Ishikawa (cell line): ENCODE measurements around the gene ERC1.

Source experiments
- CEBPB ChIP-seq: IDR thresholded peaks from 2 replicates; pipeline ENCODE4 v1.6.1; 2012
- CREB1 ChIP-seq: IDR thresholded peaks from 2 replicates; pipeline ENCODE4 v1.6.1; 2012; ENCODE audit warnings: low read depth
- EGR1 ChIP-seq: IDR thresholded peaks from 2 replicates; pipeline ENCODE4 v1.6.1; 2012
- EP300 ChIP-seq: IDR thresholded peaks from 2 replicates; pipeline ENCODE4 v1.6.1; 2012; ENCODE audit warnings: borderline replicate concordance
- FOXM1 ChIP-seq: IDR thresholded peaks from 2 replicates; pipeline ENCODE4 v1.6.1; 2012; ENCODE audit warnings: low read depth, borderline replicate concordance
- NFIC ChIP-seq: IDR thresholded peaks from 2 replicates; pipeline ENCODE4 v1.6.1; 2012
- RAD21 ChIP-seq: IDR thresholded peaks from 2 replicates; pipeline ENCODE4 v1.6.1; 2012; ENCODE audit warnings: low read depth
- TAF1 ChIP-seq: IDR thresholded peaks from 2 replicates; pipeline ENCODE4 v1.6.1; 2012; ENCODE audit warnings: low read depth, mild to moderate bottlenecking
- TCF12 ChIP-seq: IDR thresholded peaks from 2 replicates; pipeline ENCODE4 v1.6.1; 2012; ENCODE audit warnings: low read depth
- TEAD4 ChIP-seq: IDR thresholded peaks from 2 replicates; pipeline ENCODE4 v1.6.1; 2012
- USF1 ChIP-seq: IDR thresholded peaks from 2 replicates; pipeline ENCODE4 v1.6.1; 2012
- YY1 ChIP-seq: IDR thresholded peaks from 2 replicates; pipeline ENCODE4 v1.6.1; 2012; ENCODE audit warnings: low read depth
- ZBTB7A ChIP-seq: IDR thresholded peaks from 2 replicates; pipeline ENCODE4 v1.6.1; 2012; ENCODE audit warnings: low read depth
- TF ChIP-seq, protein P1 (sequence below): IDR thresholded peaks from 2 replicates; pipeline ENCODE4 v1.6.1; 2012; ENCODE audit warnings: low read depth, mild to moderate bottlenecking
- TF ChIP-seq, protein P2 (sequence below): IDR thresholded peaks from 2 replicates; pipeline ENCODE4 v1.6.1; 2012

Gene ERC1

GRCh38 chr12:1384910-1385309 is 393.9 kb downstream of the ERC1 start:
- no peak for TF ChIP-seq USF1
- peak; percentile 32; the same call in 1 of the 2 replicates for TF ChIP-seq CEBPB

- TF ChIP-seq EGR1 = no peak
- no peak for TF ChIP-seq FOXM1
These were observed 400.7 kb downstream of the ERC1 start for GRCh38 chr12:1391722-1392121.

GRCh38 chr12:1395421-1395955 is 404.5 kb downstream of the ERC1 start:
- TF ChIP-seq TEAD4 = no peak
- no peak for TF ChIP-seq USF1
- TF ChIP-seq RAD21 = no peak
- TF ChIP-seq TCF12 = no peak
- TF ChIP-seq ZBTB7A = no peak
- no peak for TF ChIP-seq NFIC
- no peak for TF ChIP-seq FOXM1
- no peak for TF ChIP-seq EGR1
- TF ChIP-seq, protein P1, sequence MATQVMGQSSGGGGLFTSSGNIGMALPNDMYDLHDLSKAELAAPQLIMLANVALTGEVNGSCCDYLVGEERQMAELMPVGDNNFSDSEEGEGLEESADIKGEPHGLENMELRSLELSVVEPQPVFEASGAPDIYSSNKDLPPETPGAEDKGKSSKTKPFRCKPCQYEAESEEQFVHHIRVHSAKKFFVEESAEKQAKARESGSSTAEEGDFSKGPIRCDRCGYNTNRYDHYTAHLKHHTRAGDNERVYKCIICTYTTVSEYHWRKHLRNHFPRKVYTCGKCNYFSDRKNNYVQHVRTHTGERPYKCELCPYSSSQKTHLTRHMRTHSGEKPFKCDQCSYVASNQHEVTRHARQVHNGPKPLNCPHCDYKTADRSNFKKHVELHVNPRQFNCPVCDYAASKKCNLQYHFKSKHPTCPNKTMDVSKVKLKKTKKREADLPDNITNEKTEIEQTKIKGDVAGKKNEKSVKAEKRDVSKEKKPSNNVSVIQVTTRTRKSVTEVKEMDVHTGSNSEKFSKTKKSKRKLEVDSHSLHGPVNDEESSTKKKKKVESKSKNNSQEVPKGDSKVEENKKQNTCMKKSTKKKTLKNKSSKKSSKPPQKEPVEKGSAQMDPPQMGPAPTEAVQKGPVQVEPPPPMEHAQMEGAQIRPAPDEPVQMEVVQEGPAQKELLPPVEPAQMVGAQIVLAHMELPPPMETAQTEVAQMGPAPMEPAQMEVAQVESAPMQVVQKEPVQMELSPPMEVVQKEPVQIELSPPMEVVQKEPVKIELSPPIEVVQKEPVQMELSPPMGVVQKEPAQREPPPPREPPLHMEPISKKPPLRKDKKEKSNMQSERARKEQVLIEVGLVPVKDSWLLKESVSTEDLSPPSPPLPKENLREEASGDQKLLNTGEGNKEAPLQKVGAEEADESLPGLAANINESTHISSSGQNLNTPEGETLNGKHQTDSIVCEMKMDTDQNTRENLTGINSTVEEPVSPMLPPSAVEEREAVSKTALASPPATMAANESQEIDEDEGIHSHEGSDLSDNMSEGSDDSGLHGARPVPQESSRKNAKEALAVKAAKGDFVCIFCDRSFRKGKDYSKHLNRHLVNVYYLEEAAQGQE = no peak
- TF ChIP-seq EP300 = no peak
- TF ChIP-seq TAF1 = no peak
- TF ChIP-seq CREB1 = no peak
- TF ChIP-seq YY1 = no peak
- TF ChIP-seq, protein P2, sequence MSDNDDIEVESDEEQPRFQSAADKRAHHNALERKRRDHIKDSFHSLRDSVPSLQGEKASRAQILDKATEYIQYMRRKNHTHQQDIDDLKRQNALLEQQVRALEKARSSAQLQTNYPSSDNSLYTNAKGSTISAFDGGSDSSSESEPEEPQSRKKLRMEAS = no peak
- no peak for TF ChIP-seq CEBPB

DNA sequence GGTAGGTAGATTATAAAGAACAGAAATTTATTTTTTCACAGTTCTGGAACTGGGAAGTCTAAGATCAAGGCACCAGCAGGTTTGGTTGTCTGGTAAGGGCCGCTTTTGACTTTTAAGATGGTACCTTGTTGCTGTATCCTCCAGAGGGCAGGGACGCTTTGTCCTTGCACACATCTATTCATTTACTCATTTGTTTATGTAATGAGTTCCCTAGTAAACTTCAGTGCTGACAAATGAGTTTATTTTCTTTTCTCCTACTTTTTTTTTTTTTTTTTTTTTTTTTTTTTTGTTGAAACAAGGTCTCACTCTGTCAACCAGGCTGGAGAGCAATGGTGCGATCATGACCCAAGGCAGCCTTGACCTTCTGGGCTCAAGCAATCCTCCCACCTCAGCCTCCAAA is 407.6 kb downstream of the ERC1 start:
- TF ChIP-seq ZBTB7A (no peak), RAD21 (0 out of 2 replicates have a peak, but pooled peaks have one; percentile 12)

- TF ChIP-seq NFIC (no peak), EP300 (no peak), TAF1 (no peak), TCF12 (no peak), FOXM1 (no peak), ZBTB7A (no peak), RAD21 (no peak), USF1 (no peak), YY1 (no peak)
- TF ChIP-seq, protein P1 = no peak
These were observed 410.9 kb downstream of the ERC1 start for GRCh38 chr12:1401891-1402290.

GRCh38 chr12:1403417-1403816 is 412.4 kb downstream of the ERC1 start:
- TF ChIP-seq EGR1 (no peak), USF1 (no peak), NFIC (no peak), TCF12 (no peak), RAD21 (no peak), YY1 (no peak), EP300 (no peak), ZBTB7A (no peak), FOXM1 (no peak), TEAD4 (no peak), TAF1 (no peak), CREB1 (no peak)
- TF ChIP-seq, protein P2 = no peak
